GM18526 (cell line): ENCODE measurements around the gene CMIP.

Source experiments
- POLR2A ChIP-seq: IDR thresholded peaks from 3 replicates; pipeline ENCODE4 v1.6.1; 2011; ENCODE audit not compliant: insufficient read length; ENCODE audit errors: extremely low read depth

Gene CMIP

DNA sequence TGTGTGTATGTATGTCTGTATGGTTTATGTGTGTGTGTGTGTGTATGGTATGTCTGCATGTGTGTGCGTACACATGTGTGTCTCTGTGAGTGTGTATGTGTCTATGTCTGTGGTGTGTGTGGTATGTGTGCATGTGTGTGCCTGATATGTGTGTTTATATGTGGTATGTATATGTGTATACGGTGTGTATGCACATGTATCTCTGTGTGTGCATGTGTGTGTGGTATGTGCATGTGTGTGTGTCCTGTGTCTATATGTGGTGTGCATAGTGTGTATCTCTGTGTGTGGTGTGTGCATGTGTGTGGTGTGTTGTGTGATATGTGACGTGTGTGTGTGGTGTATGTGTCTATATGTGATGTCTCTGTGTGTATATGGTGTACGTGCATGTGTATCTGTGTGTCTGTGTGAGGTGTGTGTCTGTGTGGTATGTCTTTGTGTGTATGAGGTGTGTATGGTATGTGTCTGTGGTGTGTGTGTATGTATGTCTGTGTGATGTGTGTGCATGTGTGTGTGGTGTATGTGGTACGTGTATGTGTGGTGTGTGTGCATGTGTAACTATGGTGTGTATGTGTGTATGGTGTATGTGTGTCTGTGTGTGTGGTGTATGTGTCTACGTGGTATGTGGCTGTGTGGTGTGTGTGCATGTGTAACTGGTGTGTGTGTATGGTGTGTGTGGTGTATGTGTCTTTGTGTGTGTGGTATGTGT lies 170.2 kb downstream of the CMIP start:
- TF ChIP-seq POLR2A, result no peak

DNA sequence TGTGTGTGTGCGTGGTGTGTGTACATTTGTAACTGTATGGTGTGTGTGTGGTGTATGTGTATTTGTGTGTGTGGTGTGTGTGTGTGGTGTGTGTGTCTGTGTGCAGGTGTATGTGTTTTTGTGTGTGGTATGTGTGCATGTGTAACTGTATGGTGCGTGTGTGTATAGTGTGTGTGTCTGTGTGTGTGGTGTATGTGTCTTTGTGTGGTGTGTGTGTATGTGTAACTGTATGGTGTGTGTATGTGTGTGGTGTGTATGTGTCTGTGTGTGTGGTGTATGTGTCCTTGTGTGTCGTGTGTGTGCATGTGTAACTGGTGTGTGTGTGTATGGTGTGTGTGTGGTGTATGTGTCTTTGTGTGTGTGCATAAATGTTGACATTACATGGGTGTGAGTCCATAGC lies 170.8 kb downstream of the CMIP start:
- no peak for TF ChIP-seq POLR2A

DNA sequence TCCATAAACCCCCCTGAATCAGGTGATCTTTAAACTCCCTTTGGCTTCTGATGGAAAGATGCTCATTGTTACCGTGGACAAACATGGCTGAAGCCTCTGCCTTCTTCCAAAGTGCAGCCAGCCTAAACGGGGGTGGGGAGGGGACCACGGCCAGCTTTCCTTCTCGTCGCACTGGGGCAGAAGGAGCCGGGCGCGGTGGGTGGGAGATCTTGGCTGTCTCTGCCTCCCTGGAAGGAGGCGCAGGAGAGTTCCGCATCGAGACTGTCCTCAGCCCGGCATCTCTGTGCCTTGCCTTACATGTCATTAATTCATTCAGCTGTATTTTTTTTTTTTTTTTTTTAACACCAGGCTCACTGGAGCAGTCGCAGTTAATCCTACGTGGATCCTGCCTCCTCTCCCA lies 171.2 kb downstream of the CMIP start:
- no peak for TF ChIP-seq POLR2A

DNA sequence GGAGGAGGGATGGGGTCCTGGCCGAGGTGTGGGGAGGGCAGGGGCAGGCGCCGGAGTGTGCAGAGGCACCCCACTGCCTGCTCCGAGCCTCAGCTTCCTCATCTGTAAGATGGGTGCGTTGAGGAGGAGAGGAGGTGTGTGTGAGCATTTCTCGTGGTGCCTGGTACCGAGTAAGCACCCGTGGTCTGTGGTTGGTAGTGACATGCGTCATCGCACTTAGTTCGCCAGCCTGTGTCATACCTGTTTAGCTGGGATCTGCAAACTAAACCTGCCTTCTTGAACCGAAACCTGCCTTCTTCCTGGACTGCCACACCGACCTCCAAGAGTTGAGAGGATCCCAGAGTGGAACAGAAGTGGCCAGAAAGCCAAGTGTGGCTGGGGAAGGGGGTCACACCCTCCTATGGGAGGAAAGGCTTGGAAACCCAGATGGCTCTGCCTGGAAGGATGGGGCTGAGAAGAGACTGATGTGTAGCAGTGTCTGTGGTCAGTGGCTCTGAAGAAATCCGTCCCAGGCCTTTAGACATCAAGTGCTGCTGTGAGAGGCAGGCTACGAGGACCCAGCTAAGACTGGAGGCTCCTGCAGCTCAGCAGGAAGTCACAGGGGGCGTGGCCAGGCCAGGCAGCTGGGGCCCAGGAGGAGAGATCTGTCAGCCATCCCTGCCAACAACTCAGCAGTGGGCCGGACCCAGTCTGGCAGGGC lies 171.9 kb downstream of the CMIP start:
- no peak for TF ChIP-seq POLR2A

DNA sequence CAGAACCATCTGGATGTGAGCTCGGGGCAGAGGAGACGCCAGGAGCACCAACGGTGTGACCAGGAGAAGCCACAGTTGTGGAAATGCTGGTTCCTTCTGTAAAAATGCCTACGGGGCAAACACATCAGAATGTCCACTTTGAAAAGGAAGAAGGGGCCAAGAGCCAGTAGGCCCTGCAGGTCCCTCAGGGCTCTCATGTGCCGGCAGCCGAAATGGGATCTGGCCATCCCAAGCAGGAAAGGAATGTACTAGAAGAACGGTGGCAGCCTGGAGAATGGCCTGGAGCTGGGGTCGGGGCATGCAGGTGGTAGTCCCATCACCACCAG lies 172.4 kb downstream of the CMIP start:
- no peak for TF ChIP-seq POLR2A

DNA sequence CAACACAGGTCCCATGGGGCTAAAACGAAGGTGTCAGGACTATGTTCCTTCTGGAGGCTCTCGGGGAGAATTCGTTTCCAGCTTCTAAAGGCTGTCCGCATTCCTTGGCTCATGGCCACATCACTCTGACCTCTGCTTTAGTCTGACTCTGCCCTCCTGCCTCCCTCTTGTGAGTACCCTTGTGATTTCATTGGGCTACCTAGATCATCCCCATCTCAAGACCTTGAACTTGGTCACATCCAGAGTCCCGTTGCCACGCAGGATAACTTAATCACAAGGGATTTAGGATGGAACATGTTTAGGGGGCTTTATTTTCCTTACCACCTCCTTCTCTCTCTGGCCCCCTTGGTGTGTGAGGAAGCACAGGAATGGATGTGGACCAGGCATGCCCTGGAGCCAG lies 173.6 kb downstream of the CMIP start:
- TF ChIP-seq POLR2A, result no peak

DNA sequence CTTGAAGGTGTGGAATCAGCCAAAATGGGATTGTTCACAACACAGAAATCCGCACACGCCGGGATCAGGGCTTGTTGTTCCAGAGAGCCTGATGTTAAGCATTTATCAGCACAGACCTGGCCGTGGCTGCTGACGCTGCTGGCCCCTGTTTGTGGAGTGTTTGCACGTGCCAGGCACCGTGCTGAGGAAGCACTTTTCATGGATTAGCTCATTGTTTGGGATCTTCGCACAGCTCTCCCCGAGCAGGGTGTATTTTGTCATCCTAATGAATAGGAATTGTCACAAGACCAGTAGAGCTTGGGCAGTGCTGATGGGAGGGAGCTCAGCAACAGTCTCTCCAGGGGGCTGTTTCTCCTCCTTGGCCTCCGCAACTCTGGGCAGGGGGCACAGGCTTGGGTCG lies 174.1 kb downstream of the CMIP start:
- no peak for TF ChIP-seq POLR2A

DNA sequence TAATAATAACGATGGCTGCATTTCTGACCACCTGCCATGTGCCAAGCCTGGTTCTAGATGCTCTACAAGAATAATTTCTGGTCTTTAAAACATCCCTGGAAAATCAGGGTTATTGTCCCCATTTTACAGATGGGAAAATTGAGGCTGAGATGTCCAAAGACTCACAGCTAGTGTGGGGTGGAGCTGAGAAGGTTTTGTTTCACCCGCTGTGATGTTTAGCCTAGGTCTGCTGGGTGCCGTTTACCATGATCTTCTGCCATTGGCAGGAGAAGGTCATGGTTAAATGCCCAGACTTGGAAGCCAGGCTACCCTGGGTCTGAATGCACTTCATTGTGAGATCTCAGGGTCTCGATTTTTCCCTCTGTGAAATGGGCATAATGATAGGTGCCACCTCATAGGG lies 175.4 kb downstream of the CMIP start:
- no peak for TF ChIP-seq POLR2A

DNA sequence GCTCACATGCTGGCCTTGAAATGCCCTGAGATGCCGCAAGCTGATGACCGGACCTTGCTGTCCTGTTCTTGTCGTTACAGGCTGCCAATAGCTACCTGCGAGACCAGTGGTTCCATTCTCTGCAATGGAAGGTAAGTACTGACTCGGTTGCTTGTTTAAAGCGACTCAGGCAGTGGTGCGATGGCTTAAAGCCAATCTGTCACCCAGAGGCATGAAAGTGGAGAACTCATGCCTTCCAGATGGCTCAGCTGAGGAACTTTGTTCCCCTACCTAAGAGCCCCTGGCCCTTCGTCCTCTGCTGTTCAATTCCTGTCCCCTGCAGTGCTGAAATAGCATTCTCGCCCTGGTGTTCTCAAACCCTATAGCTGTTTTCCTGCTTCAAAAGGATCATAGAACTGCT lies 176.2 kb downstream of the CMIP start:
- no peak for TF ChIP-seq POLR2A

DNA sequence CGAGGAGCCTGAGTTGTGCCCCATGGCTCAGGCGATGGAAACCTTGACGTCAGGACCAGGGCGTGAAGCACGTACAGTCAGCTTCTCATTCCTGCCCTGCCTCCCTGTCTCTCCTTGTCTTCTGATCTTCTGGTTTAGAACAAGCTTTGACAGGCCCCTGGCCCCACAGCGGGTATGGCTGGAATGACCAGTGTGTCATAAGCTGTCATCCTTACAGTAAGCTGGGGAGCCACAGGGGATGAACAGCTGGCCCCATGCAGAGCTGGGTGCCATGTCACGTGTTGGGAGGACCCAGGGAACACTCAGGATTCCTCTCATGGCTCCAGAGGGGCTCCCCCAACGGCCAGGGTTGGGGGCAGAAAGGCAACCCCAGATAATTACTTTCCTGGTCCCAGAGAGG lies 176.9 kb downstream of the CMIP start:
- no peak for TF ChIP-seq POLR2A

DNA sequence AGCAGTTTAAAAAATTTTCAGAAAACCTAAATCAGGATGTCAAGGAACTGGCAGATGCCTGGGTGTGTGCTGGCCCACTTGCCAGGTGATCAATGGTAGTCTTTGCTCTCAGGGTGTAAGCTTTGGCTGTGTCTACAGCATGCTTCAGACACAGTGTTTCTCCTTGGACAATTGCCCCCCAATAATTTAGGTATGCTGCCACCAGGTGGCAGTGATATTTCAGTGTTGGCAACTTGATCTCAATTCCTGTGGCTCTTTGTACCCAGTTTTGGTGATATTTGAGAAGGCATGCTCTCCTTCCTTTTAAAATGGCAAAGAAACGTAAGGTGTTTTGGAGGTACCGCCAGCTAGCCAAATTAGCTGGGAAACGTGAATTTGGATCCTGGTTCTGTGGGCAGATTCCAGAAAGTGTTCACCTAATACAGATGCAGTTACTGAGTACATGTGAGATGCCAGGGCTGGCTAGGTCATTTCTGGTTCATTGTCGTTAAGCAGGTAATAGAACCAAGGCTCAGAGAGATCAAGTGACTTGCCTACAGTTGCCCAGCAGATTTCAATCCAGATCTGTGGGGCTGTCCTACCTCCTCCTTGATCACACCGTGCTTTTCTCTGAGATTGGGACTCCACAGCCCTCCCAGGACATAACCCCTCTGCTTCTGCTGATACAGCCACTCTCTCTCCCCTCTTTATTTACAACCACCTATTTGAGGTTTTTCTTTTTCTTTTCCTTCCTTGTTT lies 178.9 kb downstream of the CMIP start:
- TF ChIP-seq POLR2A, result no peak

DNA sequence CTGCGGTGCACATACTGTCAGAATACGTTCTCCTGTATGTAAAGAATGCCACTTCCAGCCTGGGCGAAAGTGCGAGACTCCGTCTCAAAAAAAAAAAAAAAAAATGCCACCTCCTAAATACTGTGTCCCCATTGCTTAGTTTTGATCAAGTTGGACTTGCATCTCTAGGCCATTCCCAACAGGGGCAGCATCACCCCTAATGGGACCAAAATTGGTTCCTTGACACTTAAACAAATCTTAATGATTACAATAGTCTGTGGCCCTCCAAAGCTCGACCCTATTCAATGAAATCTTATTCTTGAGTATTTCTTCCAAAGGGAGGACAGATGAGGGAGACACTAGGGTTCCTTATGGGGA lies 179.8 kb downstream of the CMIP start:
- no peak for TF ChIP-seq POLR2A

DNA sequence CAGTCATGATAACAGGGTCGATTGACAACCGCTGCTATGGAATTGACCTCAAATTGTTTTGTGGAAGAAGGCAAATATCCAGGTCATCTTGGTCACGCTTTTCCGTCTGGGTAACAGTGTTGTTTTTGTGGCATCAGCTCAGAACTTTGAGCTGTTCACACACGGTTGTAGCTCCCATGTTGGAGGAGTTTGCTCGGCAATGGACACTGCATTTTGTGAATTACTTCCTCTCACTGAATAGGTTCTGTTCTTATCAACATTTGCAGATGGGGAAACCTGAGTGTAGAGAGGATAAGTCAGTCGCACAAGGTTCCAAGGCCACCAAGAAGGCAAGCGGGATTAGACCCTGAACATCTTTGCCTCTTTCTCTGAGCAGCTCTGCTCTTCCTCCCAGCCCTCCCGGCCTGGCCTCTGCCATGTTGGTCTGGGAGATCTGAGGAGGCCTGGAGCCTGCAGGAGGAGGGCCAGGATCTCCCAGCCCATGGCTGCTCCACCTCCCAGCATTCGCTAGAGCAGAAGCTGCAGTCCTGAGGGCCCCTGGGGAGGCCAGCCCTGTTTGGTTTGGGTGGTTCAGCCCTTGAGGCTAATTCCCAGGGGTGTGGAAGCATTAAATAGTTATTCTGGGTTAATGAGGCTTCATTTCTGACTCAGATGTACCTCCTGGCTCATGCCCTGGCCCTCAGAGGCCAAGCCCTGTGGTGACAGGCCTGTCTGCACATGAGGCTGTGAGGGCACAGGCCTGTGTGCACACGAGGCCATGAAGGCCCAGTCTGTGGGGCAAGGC lies 180.3 kb downstream of the CMIP start:
- TF ChIP-seq POLR2A, result no peak

DNA sequence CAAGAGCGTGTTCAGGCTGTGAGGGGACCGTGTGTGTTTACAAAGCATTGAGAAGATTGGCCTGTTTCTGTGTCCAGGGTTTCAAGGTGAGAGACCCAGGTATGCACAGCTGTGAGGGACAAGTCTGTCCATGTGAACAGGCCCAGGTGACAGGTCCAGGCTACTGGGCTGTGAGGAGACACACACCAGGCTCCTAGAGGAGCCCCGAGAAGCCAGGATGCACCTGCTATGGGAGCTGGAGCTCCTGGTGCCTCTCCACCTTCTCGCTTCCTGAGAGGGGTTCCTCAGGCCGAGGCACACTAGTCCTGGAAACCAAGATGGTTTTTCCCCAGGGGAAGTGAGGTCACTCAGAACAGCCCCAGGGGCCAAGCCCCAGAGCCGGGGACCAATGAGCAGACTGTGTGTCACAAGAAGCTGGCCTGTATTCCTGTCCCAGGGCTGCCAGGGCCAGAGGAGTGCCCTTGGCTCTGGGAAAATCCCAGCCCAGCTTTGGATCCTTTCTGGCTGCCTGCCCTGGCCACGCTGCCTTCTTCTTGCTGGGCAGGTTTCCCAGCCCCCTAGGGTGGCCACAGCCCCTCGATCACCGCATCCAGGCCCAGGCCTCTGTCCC lies 181.0 kb downstream of the CMIP start:
- TF ChIP-seq POLR2A, result no peak

DNA sequence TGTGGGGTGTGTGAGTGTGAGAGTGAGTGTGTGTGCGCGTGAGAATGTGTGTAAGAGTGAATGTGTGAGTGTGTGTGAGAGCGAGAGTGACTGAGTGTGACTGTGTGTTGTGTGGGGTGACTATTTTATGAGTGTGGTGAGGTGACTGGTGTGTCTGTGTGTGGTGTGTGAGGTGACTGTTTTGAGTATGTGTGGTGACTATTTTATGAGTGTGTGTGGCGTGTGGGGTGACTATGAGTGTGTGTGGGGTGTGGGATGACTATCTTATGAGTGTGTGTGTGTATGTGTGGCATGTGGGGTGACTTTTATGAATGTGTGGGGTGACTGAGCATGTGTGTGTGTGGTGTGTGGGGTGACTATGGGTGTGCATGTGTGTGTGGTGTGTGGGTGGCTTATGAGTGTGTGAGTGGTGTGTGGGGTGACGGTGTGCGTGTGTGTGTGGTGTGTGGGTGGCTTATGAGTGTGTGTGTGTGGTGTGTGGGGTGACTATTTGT lies 181.6 kb downstream of the CMIP start:
- no peak for TF ChIP-seq POLR2A
